NCI-H2029 (cell line): ENCODE data around the gene HOXA11.

Experiments
- DNase-seq: peaks from one replicate; lab custom pipeline; 2025; lab: John Stamatoyannopoulos, UW

HOXA11 gene

DNA sequence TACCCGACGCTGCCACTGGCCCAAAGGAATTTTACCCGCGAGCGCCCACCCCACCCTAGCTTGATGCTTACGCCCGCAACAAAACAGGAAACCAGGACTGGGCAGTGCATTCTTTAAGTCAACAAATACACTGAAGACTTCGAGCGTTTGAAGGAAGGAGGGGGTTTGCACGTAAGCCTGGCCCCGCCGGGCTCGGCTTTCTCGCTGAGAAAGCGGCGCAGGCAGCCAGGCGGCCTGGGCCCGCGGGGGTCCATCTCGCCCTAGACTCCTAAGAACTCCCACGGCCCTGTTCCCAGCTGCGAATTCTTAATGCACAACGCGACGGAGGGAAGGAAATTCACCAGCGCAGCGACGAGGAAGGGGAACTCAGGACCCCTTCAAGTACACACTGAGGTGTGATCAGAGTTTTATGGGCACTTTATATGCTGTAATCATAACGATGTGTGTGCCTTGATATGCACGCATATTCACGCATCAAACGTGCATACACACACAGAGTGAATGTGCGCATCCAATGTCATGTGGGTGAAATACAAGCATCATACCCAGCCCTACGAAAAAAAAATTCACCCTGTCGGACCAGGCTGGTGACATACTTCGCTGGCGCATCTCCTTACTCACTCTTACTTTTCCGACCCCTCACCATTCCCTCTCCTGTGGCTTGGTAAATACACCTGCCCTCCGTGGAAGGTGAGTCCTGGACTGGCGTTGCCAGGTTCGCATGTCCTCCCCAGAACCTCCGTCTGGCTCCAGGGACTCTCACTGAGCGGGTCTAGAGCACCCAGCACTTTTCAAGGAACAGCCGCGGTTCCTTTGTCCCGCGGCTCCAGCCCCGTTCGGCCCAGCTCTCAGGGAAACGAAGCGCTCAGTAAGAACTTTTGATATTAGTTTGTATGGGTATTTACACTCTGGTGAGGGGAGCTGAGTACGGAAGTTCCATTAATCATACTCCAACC lies 20.6 kb upstream of the HOXA11 start:
- no peak for DNase-seq

DNA sequence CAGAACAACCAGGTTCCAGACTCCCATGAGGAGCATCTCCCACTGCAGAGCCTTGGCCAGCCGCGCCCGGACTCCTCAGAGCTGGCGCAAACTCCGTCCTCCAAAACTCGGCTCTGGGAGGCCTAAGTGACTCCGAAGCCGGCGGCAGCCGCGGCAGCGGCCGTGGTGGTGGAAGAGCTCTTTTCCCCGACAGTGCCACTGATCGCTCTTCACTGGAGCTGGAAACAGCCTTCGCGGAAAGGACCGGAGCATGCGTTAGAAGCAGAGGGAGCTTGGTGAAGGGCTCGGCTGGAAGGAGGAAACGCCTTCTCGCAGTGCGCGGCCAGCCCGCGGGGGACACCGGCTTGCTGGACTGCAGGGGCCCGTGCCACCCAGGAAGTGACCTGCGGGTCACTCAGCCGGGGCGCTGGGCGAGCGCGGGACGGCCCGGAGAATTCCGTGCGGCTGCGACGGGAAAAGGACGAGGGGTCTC lies 19.9 kb upstream of the HOXA11 start:
- no peak for DNase-seq

DNA sequence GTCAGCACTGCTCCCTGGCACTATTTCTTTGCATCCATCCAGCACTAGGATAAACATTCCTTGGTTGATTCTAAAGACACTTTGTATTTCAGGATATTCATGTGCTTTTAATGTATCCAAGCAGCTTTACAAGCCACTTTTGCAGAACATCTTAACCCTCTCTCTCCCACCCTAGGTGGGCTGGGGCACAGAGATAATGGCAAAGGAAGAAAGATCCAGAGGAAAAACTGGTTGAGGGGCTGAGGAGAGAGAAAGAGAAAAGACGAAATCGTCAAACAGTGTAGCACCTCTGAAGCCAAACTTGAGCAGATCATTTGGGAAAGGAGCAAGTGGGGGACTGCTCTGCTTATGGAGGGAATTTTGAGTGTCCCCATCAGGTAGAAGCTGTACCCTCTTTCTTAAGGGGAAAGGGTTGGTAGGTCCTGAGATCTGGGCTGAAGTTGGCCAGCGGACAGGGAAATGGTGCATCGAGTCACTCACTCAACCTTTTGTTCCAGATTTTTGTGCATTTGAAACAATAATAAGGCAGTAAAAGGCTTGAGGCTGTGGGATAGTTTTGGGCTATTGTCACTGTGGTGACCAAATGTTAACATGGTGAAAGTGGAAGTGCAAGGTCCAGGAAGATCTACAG lies 19.0 kb upstream of the HOXA11 start:
- no peak for DNase-seq

DNA sequence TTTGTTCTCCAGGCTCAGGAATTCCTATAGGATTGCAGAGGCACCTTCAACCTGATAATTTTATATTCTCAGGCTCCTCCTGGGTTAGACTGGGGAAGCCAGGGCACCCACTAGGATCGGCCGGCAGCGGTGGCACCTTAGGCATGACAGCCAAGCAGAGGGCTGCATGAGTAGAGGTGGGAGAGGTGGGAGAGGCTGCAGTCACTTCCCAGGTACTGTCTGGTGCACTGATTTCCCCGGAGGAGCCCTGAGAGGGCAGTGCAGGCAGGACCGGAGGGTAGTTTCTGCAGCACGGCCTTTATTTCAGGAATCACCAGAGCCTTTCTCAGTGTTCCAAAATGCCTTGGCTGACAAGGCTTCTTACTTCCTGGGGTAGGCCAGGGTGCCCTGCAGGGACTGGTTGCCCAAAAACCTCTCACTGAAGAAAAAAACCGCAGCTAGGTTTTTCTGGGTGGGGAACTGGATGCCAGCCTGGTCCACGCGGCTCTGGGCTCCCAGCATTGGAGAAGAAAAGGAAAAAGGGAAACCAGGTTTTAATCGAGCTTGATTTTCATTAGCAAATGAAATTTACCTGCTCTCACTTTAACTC lies 18.4 kb upstream of the HOXA11 start:
- no peak for DNase-seq

DNA sequence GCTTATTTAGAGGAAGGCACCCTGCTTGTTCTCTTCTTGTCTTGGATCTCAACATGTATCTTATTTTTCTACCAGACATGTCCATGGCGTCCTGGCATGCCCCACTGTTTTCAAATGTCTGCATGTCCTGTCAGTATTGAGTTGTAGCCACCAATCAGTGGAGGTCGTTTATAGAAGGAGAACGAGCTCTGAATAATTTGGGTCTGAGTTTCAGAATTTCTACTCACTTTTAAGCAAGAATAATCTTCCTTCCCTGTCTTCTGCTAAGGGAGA lies 17.8 kb upstream of the HOXA11 start:
- DNase-seq, result no peak

DNA sequence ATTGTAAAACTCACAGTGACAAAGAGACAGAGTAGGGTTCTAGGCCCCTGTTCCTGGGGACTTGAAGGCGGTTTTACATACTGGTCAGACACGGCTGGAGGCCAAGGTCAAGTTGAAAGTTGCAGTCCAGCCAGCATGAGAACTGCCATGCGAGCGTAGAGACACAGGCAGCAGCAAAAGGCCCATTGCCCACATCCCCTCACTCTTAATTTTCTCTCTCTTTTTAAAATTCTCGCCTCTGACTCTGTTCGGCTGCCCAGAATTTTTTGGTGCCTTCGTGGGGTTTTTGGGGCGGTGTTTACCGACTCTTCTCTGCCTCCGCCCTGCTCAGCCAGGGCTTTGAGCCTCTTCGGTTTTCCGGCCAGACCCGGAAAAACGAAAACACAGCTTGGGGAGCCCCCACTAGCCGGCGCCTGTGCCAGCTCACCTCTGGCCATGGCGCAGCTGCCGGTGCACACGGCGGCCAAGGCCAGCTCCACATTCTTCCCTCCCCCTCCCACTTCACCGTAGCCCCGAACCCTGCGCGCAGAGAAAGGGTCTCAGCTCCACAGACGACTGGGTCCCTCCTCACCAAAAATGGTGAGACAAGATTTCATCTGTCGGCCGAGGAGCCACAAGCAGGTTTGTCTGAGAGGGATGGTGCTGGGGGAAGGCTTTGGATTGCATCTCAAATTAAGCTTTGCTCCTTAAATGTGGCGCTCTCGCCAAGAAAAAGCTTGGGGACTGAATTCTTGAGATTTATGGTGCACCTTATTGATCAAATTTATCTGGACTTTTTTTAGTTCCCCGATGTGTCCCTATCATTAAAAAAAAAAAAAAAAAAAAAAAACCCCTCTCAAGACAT lies 17.2 kb upstream of the HOXA11 start:
- DNase-seq, result no peak

DNA sequence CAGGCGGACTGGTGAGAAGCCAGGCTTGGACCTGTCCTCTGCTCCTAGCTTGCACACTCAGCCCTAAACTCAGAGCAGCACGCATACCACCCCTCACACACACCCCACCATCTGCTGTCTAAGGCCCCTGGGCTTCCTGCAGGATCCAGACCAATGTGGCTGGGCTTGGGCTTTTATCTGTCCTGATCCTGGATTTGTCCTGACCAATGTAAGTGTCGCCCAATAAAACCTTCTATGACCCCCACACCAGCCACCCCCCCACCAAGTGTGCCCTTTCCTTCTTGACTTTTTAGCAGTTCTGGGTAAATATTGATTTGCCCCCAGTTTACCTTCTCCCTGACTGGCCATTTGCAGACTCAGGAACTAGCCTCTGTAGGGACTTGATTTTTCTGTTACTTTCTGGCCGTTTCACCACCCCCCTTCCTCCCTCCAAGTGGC lies 16.6 kb upstream of the HOXA11 start:
- DNase-seq, result no peak

DNA sequence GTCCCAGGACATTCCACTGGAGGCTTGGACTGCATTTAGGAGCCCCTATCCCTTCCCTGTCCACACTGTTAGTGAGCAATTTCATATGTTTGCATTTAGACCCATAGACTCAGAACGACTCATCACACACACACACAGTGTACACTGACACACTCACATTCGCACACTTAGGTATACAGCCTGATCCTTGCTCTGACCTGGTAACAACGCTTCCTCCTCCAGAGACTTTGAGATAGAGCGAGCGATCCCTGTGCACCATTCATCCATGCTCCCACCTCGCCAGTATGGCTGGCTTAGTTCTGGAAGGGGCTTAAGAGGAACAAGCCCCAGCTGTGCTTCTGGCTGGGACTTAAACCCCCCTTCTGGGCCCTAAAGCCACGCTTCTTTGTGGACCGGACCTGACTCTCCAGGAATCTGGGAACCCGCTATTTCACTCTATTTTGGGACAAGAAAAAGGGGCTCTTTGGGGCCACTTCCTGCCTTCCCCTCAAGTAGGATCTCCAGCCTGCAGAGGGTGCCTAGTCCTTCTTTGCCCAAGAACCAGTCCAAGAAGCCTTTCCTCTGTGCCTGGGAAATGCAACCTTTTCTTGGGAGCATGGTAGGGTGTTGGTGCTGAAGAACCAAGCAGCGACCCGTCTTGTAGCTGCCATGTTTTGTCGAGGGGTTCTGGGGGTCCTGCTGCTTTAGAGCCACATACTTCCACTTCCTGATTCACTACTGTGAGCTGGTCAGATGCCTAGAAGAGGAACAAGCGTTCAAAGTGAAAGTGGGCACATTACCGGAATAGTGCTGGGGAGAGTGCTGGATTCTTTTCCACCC lies 15.9 kb upstream of the HOXA11 start:
- DNase-seq, result no peak

DNA sequence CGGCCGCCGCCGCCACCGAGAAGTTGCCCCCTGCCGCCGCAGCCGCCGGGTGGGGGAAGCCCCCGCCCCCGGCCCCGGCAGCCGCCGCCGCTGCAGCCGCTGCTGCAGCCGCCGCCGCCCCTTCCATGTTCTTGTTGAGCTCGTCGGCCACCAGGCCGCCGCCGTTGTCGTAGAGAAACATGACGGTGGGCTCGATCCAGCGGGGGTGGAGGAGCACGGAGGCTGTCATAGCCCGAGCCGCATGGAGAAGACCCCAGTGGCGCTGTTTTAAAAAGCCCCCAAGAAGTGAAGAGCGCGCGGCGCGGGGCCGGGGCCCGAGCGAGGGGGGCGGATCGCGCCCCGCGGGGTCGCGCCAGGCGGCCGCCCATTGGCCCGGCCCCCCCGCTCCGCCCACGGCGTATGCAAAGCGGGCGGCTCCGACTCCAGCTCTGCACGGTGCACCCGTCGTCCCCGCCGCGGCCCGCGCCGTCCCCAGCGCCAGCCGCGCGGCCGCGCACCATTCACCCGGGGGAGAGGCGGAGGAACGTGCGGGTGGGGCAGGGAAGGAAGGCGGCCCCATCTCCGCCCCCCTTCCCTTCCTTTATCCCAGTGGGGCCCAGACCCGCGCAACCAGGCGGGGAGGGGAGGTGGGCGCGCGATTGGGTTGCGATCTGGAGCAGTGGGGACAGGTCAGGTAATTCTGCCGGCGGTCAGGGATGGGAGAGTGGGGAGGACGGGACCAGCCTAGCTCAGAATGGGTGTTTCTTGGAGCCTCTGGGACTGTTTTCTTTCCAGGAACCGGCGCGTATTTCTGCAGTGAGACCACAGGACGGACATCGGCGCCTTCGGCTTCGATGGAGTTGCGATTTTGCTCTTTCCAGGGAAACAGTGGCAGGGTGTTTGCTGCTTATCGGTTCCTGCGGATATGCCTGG lies 15.1 kb upstream of the HOXA11 start, which contains the start of gene HOXA13:
HOXA13 (minus strand) TSS at position 243 of the 912 bp plus-strand sequence; CDS start at position 229, 14 bp downstream.
- peak; percentile 25 for DNase-seq

DNA sequence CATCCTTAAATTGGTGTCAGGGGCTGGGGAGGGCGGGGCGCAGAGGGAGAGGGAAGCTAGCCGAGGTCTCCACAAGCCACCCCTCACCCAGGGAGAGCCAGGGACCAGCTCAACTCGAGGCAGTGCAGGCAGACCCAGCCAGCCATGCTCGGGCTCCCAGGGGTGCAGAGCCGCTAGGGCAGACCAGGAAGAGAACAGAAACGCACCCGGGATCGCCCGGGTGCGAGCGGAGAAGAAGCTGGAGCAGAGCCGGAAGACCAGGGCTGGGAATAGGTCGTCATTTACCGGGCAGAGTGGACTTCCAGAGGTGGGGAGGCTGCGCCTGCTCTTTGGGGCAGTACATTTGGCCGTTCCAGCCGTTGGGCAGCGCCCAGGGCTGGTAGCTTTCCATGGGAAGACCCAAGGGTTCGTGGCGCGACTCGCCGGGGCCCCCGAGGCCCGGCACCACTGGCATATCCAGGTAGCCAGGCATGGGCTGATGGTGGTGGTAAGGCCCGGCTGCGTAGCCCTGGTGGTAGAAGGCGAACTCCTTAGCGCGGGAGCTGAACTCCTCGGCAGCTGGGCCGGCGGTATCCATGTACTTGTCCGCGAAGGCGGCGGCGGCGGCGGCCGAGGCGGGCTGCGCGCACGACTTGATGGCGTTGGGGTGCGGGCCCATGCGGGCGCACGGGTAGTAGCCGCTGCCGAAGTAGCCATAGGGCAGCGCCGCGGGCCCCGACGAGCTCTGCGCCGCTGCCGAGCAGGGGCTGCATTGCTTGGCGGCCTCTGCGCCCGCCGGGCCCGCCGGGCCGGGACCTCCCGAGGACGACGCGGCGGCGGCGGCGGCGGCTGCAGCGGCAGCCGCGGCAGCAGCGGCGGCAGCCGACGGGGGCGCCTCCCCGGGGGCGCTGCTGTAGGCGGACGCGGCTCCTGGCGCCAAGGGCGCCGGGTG lies 14.1 kb upstream of the HOXA11 start:
- no peak for DNase-seq

DNA sequence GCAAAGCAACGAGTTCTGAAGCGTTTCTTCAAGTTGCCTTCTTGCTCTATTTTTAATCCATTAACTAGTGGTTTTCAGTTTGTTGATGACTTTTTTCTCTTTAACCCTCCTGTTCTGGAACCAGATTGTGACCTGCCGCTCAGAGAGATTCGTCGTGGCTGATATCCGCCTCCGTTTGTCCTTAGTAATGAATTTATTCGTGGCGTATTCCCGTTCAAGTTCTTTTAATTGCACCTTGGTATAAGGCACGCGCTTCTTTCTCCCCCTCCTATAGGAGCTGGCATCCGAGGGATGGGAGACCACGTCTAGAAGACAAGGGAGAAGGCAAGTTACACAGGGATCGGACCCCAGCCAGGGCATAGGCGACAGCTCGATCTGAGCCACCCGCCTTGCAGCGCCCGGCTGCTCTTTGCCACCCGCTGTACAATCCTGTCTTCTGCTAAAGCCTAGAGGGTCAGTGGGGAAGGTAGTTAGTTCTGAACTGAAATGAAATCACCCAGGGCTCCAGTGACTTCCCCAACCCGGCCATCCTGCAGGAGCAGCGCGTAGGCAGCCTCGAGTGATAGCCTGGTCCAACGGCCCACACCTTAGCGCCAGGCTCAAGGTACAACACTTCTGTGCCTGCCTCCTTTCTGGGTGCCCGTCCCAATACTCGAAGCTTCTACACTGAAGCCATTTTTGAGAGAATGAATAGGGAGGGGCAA lies 13.3 kb upstream of the HOXA11 start:
- no peak for DNase-seq

DNA sequence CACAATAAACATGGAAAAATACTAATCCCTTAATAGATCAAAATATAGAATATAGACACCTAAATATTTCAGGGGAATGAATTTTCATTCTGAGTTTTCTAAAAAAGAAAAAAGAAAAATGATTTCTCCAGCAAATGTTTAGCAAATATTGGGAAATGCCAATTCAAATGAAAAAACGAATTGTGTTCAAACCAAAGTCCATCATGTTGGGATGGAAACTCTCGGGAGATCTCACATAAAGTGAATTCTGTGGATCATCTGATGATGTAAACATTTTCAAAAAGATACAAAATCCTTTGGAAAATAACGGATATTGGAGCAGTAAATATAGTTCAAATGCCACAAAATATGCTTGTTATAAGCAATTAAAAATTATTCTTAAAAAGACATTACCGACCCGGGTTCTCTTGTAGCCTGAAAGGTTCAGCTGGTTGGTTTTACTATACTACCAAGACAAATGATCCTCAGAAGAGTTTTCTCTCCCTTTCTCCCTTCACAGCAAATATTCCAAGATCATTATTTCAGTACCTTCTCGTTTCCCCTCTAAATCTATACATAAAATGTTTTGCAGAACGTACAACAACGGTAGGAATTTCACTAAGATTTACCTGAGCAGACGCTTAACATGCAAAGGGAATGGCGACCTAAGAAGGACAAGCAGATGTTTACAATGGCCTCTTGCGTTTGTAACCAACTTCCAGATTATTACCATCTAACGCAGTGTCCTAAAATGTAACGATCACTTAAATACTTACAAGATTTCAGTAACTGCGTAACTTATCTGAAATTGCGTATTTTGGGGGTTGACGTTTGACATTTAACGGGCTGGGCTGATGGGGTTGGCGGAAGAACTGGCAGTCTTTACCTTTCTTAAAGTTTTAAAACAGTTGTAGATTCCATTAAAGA lies 12.4 kb upstream of the HOXA11 start:
- no peak for DNase-seq

DNA sequence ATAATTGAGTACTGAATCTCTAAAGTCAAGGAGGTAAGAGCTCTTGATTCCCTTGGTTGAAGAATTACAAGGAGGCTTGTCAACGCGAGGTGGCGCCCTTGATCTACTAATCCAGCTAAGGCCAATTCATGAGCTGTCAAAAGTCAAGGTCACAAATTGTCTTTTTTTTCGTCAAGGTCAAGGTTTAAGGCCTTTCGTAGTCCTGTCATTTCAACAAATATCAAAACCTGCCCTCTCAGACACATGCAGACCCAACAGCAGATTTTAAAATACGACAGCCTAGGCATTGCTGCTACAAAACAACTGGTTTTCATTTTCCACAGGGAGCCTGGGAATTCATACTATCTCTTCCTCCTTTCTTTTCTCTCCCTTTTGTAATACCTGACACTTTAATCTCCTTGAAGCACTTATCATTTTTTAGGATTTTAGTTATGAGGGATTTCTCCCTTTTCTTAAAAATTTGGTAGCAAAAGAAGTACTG lies 11.3 kb upstream of the HOXA11 start:
- peak; percentile 53 for DNase-seq

DNA sequence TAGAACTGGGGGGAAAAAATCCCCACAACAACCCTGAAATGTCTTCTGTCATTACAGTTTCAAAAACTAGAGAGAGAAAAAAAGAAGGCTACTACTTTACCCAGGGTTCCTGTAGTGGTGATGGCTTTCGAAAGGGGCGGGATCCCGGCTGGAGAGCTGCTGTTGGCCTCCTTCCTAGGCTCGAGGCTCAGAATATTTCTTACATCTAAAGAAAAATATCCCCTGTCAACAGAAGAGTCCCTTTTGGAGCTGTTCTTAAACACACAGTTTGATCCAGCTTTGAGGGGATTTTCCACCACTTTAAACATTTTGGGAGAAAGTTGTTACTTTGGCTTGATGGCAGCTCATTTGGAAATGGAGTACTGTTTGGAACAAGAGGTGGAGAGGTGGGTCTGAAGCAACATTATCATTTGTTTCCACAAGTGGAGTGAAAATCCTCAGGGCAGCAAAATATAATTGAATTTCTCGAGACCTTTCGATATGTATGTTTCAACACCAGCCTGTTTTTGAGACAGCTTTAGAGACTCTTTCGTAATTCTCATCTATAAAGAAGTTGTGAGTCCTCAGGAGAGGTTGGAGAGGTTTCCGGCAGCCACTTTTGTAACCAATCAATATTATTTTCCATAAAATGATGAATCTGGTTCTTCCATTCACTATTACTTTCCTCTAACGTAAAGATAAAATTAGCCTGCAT lies 9.8 kb upstream of the HOXA11 start:
- DNase-seq, result no peak

DNA sequence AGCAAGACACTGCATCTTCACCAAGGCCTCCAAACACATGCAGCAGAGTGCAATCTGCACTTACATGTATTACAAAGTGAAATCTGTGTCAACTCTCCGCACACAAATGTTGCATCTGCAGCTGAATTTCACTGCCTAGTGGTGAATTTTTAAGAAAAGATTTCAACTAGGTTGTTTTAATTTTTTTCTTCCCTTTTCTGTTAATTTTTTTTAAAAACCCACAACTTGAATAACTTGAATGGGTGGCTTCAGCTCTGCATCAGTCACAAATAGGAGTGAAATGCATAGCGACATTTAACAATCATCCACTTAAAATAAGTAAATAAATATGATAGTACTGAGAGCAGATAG lies 8.9 kb upstream of the HOXA11 start:
- DNase-seq, result no peak

DNA sequence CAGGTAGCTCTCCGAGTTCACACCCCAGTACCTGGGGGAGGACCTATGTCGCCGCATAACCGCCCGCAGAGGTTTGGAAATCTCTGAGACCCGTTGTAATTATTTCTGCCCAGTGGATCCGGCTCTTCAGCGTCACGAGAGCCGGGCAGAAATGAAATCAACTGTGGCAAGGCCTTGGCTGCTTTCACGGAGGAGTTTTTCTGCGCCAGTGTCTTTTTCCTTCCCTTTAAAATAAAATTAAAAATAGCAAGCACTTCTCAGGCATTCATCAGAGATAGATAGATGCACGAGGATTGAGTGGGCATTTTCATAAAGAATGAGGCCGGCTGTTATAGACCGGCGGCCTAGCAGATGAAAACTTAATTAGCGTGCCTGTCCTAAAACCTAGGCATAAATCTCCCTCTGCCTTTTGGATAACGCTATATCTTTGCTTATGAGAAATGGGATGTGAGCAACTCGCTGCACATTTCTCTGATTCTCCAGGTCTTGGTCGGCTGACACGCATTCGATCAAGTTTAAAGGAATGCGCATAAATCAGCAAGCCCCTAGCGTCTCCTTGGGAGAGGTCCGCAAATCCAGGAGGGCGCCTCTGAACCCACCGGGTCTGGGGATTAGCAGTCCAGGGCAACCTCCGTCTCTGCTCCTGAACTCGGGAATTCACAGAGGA lies 8.4 kb upstream of the HOXA11 start:
- DNase-seq, result no peak
